ENCODE measurements around the gene SIPA1L3.
A peak's percentile ranks its signal among the peaks of the same experiment; 100 is the strongest.
"Not testable (repeated sequence)": the region's sequence is repeated elsewhere in the genome, so short reads cannot be mapped to it uniquely, and the experiment has no call there.

The SIPA1L3 gene

GRCh38 chr19:38070573-38070972, 163.6 kb downstream of the SIPA1L3 start:
- DNase-seq (ENCODE audit: low read depth) = no peak

GRCh38 chr19:38071054-38071453, 164.0 kb downstream of the SIPA1L3 start:
- not testable (repeated sequence) for DNase-seq (ENCODE audit: low read depth)

- DNase-seq (ENCODE audit: low read depth) = no peak
Measured at GRCh38 chr19:38071647-38072046, 164.6 kb downstream of the SIPA1L3 start.

- DNase-seq (ENCODE audit: low read depth) = no peak
Measured at GRCh38 chr19:38072776-38073750, 166.1 kb downstream of the SIPA1L3 start.

- no peak for DNase-seq (ENCODE audit: low read depth)
Measured at GRCh38 chr19:38073841-38074685, 167.1 kb downstream of the SIPA1L3 start.

GRCh38 chr19:38076337-38076736, 169.3 kb downstream of the SIPA1L3 start:
- DNase-seq (ENCODE audit: low read depth) = no peak

- no peak for DNase-seq (ENCODE audit: low read depth)
Measured at GRCh38 chr19:38078302-38078930, 171.4 kb downstream of the SIPA1L3 start.

- no peak for DNase-seq (ENCODE audit: low read depth)
Measured at GRCh38 chr19:38079926-38080380, 172.9 kb downstream of the SIPA1L3 start.

- no peak for DNase-seq (ENCODE audit: low read depth)
Measured at GRCh38 chr19:38081547-38082255, 174.7 kb downstream of the SIPA1L3 start.

- no peak for DNase-seq (ENCODE audit: low read depth)
Measured at GRCh38 chr19:38082256-38083118, 175.5 kb downstream of the SIPA1L3 start.

GRCh38 chr19:38084196-38084595, 177.2 kb downstream of the SIPA1L3 start:
- no peak for DNase-seq (ENCODE audit: low read depth)

GRCh38 chr19:38089440-38089839, 182.4 kb downstream of the SIPA1L3 start:
- no peak for DNase-seq (ENCODE audit: low read depth)

- no peak for DNase-seq (ENCODE audit: low read depth)
Measured at GRCh38 chr19:38093154-38093553, 186.1 kb downstream of the SIPA1L3 start.

GRCh38 chr19:38093587-38093986, 186.6 kb downstream of the SIPA1L3 start:
- no peak for DNase-seq (ENCODE audit: low read depth)

- DNase-seq (ENCODE audit: low read depth) = peak; percentile 35
Measured at GRCh38 chr19:38095411-38096308, 188.7 kb downstream of the SIPA1L3 start.

GRCh38 chr19:38099966-38100365, 193.0 kb downstream of the SIPA1L3 start:
- no peak for DNase-seq (ENCODE audit: low read depth)

GRCh38 chr19:38100589-38100988, 193.6 kb downstream of the SIPA1L3 start:
- DNase-seq (ENCODE audit: low read depth) = no peak

GRCh38 chr19:38101723-38102122, 194.7 kb downstream of the SIPA1L3 start:
- DNase-seq (ENCODE audit: low read depth) = no peak

- no peak for DNase-seq (ENCODE audit: low read depth)
Measured at GRCh38 chr19:38105574-38105973, 198.6 kb downstream of the SIPA1L3 start.

GRCh38 chr19:38107129-38107528, 200.1 kb downstream of the SIPA1L3 start:
- DNase-seq (ENCODE audit: low read depth) = no peak
